Activated T-cell treated with anti-CD3 and anti-CD28 coated beads, Interleukin-2, amount 50 U/mL, for 24 hours (primary cell): ENCODE results near the gene OBSCN.
"Not testable (repeated sequence)": the region's sequence is repeated elsewhere in the genome, so short reads cannot be mapped to it uniquely, and the experiment has no call there.

Experiments
- DNase-seq: peaks from one replicate; pipeline ENCODE4 v3.0.0-alpha.2; 2020
- H3K27ac Mint-ChIP-seq: 2 replicates; pipeline ENCODE4 v1.8.0; 2020; ENCODE audit warnings: mild to moderate bottlenecking, mixed read lengths
- H3K27me3 Mint-ChIP-seq: 2 replicates; pipeline ENCODE4 v1.8.0; 2020; ENCODE audit warnings: mixed read lengths
- H3K36me3 Mint-ChIP-seq: 2 replicates; pipeline ENCODE4 v1.8.0; 2020; ENCODE audit warnings: low read depth, mixed read lengths
- H3K4me1 Mint-ChIP-seq: 2 replicates; pipeline ENCODE4 v1.8.0; 2020; ENCODE audit warnings: low read depth, mixed read lengths
- H3K4me3 Mint-ChIP-seq: 2 replicates; pipeline ENCODE4 v1.8.0; 2020; ENCODE audit warnings: mild to moderate bottlenecking, moderate library complexity, mixed read lengths
- H3K9me3 Mint-ChIP-seq: 2 replicates; pipeline ENCODE4 v1.8.0; 2020; ENCODE audit warnings: mixed read lengths

Gene OBSCN

GRCh38 chr1:228176461-228177182 lies 31.2 kb upstream of the OBSCN start:
- H3K36me3 Mint-ChIP-seq = peaks cover 10% of the 10 kb centered on the region
- no peak overlapping the region for H3K27ac Mint-ChIP-seq
- no peaks in the 10 kb centered on the region for H3K27me3 Mint-ChIP-seq
- H3K9me3 Mint-ChIP-seq = no peaks in the 10 kb centered on the region
- peaks cover 8% of the 10 kb centered on the region for H3K4me1 Mint-ChIP-seq
- no peak for DNase-seq
- no peak overlapping the region for H3K4me3 Mint-ChIP-seq

GRCh38 chr1:228177183-228177475 lies 30.7 kb upstream of the OBSCN start:
- Mint-ChIP-seq H3K36me3 (peaks cover 10% of the 10 kb centered on the region), H3K27me3 (no peaks in the 10 kb centered on the region), H3K27ac (no peak overlapping the region), H3K4me1 (peaks cover 7% of the 10 kb centered on the region), H3K9me3 (no peaks in the 10 kb centered on the region), H3K4me3 (no peak overlapping the region)
- DNase-seq = no peak

GRCh38 chr1:228177721-228178710 lies 29.8 kb upstream of the OBSCN start:
- peak; percentile 13 for DNase-seq
- H3K9me3 Mint-ChIP-seq = no peaks in the 10 kb centered on the region
- H3K27me3 Mint-ChIP-seq = no peaks in the 10 kb centered on the region
- peaks cover 10% of the 10 kb centered on the region for H3K36me3 Mint-ChIP-seq
- peak overlapping the region; percentile 63 for H3K27ac Mint-ChIP-seq
- no peak overlapping the region for H3K4me3 Mint-ChIP-seq
- peaks cover under 1% of the 10 kb centered on the region for H3K4me1 Mint-ChIP-seq

GRCh38 chr1:228178737-228179684 lies 28.8 kb upstream of the OBSCN start:
- Mint-ChIP-seq H3K27me3 (no peaks in the 10 kb centered on the region), H3K27ac (peak overlapping the region; percentile 63), H3K36me3 (peaks cover 10% of the 10 kb centered on the region), H3K9me3 (no peaks in the 10 kb centered on the region), H3K4me1 (no peaks in the 10 kb centered on the region), H3K4me3 (no peak overlapping the region)
- DNase-seq = no peak

- DNase-seq = no peak
- Mint-ChIP-seq H3K36me3 (peaks cover 4% of the 10 kb centered on the region), H3K27me3 (no peaks in the 10 kb centered on the region), H3K4me3 (no peak overlapping the region), H3K27ac (no peak overlapping the region), H3K4me1 (peaks cover 4% of the 10 kb centered on the region), H3K9me3 (no peaks in the 10 kb centered on the region)
These were observed 27.4 kb upstream of the OBSCN start for GRCh38 chr1:228180271-228180958.

- H3K9me3 Mint-ChIP-seq = no peaks in the 10 kb centered on the region
- H3K36me3 Mint-ChIP-seq = peaks cover 4% of the 10 kb centered on the region
- H3K27me3 Mint-ChIP-seq = no peaks in the 10 kb centered on the region
- no peak overlapping the region for H3K4me3 Mint-ChIP-seq
- H3K4me1 Mint-ChIP-seq = peaks cover 11% of the 10 kb centered on the region
- DNase-seq = no peak
- H3K27ac Mint-ChIP-seq = no peak overlapping the region
These were observed 26.7 kb upstream of the OBSCN start for GRCh38 chr1:228180959-228181644.

GRCh38 chr1:228181645-228182034 lies 26.2 kb upstream of the OBSCN start:
- H3K9me3 Mint-ChIP-seq = no peaks in the 10 kb centered on the region
- no peak for DNase-seq

GRCh38 chr1:228182296-228183030 lies 25.4 kb upstream of the OBSCN start:
- Mint-ChIP-seq H3K9me3 (no peaks in the 10 kb centered on the region), H3K36me3 (peaks cover 4% of the 10 kb centered on the region), H3K27ac (no peak overlapping the region), H3K27me3 (no peaks in the 10 kb centered on the region), H3K4me1 (peaks cover 16% of the 10 kb centered on the region), H3K4me3 (no peak overlapping the region)
- DNase-seq = no peak

More at GRCh38 chr1:228181645-228182034, 26.2 kb upstream of the OBSCN start:
- Mint-ChIP-seq H3K4me1 (peaks cover 15% of the 10 kb centered on the region), H3K36me3 (peaks cover 4% of the 10 kb centered on the region), H3K27me3 (no peaks in the 10 kb centered on the region), H3K4me3 (no peak overlapping the region), H3K27ac (no peak overlapping the region)

- no peak for DNase-seq
- no peak overlapping the region for H3K27ac Mint-ChIP-seq
- no peaks in the 10 kb centered on the region for H3K9me3 Mint-ChIP-seq
- H3K27me3 Mint-ChIP-seq = no peaks in the 10 kb centered on the region
- H3K4me1 Mint-ChIP-seq = peaks cover 23% of the 10 kb centered on the region
- no peak overlapping the region for H3K4me3 Mint-ChIP-seq
- H3K36me3 Mint-ChIP-seq = no peaks in the 10 kb centered on the region
These were observed 23.7 kb upstream of the OBSCN start for GRCh38 chr1:228184152-228184551.

GRCh38 chr1:228185641-228185965 lies 22.2 kb upstream of the OBSCN start:
- Mint-ChIP-seq H3K27ac (peak overlapping the region; percentile 61), H3K27me3 (no peaks in the 10 kb centered on the region), H3K36me3 (no peaks in the 10 kb centered on the region), H3K4me3 (no peak overlapping the region), H3K4me1 (peaks cover 25% of the 10 kb centered on the region), H3K9me3 (no peaks in the 10 kb centered on the region)
- no peak for DNase-seq

GRCh38 chr1:228188249-228188648 lies 19.6 kb upstream of the OBSCN start:
- not testable (repeated sequence) for H3K36me3 Mint-ChIP-seq, DNase-seq, H3K4me3 Mint-ChIP-seq, H3K9me3 Mint-ChIP-seq, H3K27me3 Mint-ChIP-seq, H3K27ac Mint-ChIP-seq
- peaks cover 25% of the 10 kb centered on the region for H3K4me1 Mint-ChIP-seq

GRCh38 chr1:228190182-228190581 lies 17.7 kb upstream of the OBSCN start:
- Mint-ChIP-seq H3K4me3 (no peak overlapping the region), H3K4me1 (peaks cover 24% of the 10 kb centered on the region), H3K27me3 (no peaks in the 10 kb centered on the region), H3K27ac (no peak overlapping the region), H3K36me3 (peaks cover under 1% of the 10 kb centered on the region), H3K9me3 (no peaks in the 10 kb centered on the region)
- DNase-seq = no peak

- H3K9me3 Mint-ChIP-seq = no peaks in the 10 kb centered on the region
- no peak overlapping the region for H3K4me3 Mint-ChIP-seq
- H3K27me3 Mint-ChIP-seq = no peaks in the 10 kb centered on the region
- peaks cover 18% of the 10 kb centered on the region for H3K4me1 Mint-ChIP-seq
- no peak for DNase-seq
- H3K36me3 Mint-ChIP-seq = peaks cover 3% of the 10 kb centered on the region
- H3K27ac Mint-ChIP-seq = no peak overlapping the region
These were observed 17.1 kb upstream of the OBSCN start for GRCh38 chr1:228190778-228191177.
